Endothelial cell (in vitro differentiated cells): ENCODE measurements around the gene CYSLTR2. TPM values are rescaled to one million over a fixed set of nuclear protein-coding genes. Genes with fewer than 3 reads are reported as not detected.

Source experiments
- DNase-seq: peaks from one replicate; pipeline ENCODE4 v3.0.0; 2021; ENCODE audit warnings: low spot score
- H3K27ac Mint-ChIP-seq: one replicate; pipeline ENCODE4 v1.8.0; 2021; ENCODE audit warnings: mixed read lengths, inconsistent platforms; ENCODE audit not compliant: unreplicated experiment
- H3K27me3 Mint-ChIP-seq: one replicate; pipeline ENCODE4 v1.8.0; 2021; ENCODE audit warnings: mild to moderate bottlenecking, moderate library complexity, mixed read lengths, inconsistent platforms; ENCODE audit not compliant: unreplicated experiment
- H3K36me3 Mint-ChIP-seq: one replicate; pipeline ENCODE4 v1.8.0; 2021; ENCODE audit warnings: mild to moderate bottlenecking, low read depth, mixed read lengths, inconsistent platforms; ENCODE audit not compliant: unreplicated experiment
- H3K4me1 Mint-ChIP-seq: one replicate; pipeline ENCODE4 v1.8.0; 2021; ENCODE audit warnings: mild to moderate bottlenecking, mixed read lengths, inconsistent platforms; ENCODE audit not compliant: unreplicated experiment
- H3K4me3 Mint-ChIP-seq: one replicate; pipeline ENCODE4 v1.8.0; 2021; ENCODE audit warnings: mild to moderate bottlenecking, mixed read lengths, inconsistent platforms; ENCODE audit not compliant: unreplicated experiment
- H3K9me3 Mint-ChIP-seq: one replicate; pipeline ENCODE4 v1.8.0; 2021; ENCODE audit warnings: mixed read lengths, inconsistent platforms; ENCODE audit not compliant: unreplicated experiment
- CTCF ChIP-seq: fragments of 200-600 bp; sonication (generic); IDR thresholded peaks from one replicate; pipeline ENCODE4 v1.5.0; 2021; ENCODE audit warnings: antibody characterized with exemption; ENCODE audit not compliant: unreplicated experiment
- total RNA-seq: library from RNA; stranded (reverse); fragmentation: NEBNext Ultra II Directional; extraction: Animal tissue kit (Norgen Biotek cat#: 25700); gene quantifications from one replicate; pipeline ENCODE4 v1.2.1, GENCODE V29; 2021; ENCODE audit not compliant: unreplicated experiment

The CYSLTR2 gene
- total RNA-seq, 1 donor from 2014 or later: not detected

GRCh38 chr13:48710160-48710559, 56.4 kb downstream of the CYSLTR2 start:
- Mint-ChIP-seq H3K4me1 (no peaks in the 10 kb centered on the region), H3K4me3 (no peak overlapping the region), H3K27ac (no peak overlapping the region), H3K36me3 (peaks cover 9% of the 10 kb centered on the region), H3K9me3 (peaks cover 10% of the 10 kb centered on the region), H3K27me3 (no peaks in the 10 kb centered on the region)
- DNase-seq: no peak
- TF ChIP-seq CTCF: no peak

GRCh38 chr13:48712141-48712540, 58.4 kb downstream of the CYSLTR2 start:
- TF ChIP-seq CTCF: no peak
- H3K27me3 Mint-ChIP-seq: no peaks in the 10 kb centered on the region
- no peaks in the 10 kb centered on the region for H3K4me1 Mint-ChIP-seq
- H3K27ac Mint-ChIP-seq: no peak overlapping the region
- H3K36me3 Mint-ChIP-seq: peaks cover 9% of the 10 kb centered on the region
- no peak overlapping the region for H3K4me3 Mint-ChIP-seq
- DNase-seq: no peak
- peaks cover 12% of the 10 kb centered on the region for H3K9me3 Mint-ChIP-seq

- DNase-seq: no peak
- Mint-ChIP-seq H3K4me3 (no peak overlapping the region), H3K9me3 (peaks cover 16% of the 10 kb centered on the region), H3K27me3 (no peaks in the 10 kb centered on the region), H3K27ac (no peak overlapping the region), H3K4me1 (no peaks in the 10 kb centered on the region), H3K36me3 (peaks cover 9% of the 10 kb centered on the region)
- no peak for TF ChIP-seq CTCF
These were observed 62.2 kb downstream of the CYSLTR2 start for GRCh38 chr13:48715977-48716376.

DNA sequence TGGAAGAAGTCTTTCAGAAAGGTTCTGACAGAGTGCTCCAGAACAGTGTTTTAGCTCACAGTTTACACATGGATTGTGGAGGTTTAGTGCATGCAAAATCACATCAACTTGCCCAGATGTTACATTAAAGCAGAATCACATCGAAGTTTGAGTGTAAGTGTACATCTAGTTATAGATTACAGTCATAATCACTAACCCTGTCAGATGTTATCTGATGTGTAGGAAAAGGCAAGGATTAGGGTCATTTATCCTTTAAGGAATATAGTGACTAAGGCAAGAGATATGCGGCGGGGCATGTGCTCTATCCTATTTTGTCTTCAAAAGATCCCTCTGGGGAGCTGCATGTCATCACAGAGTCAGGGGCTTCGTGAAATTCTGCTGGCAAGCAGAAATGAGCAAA, 66.9 kb downstream of the CYSLTR2 start:
- no peaks in the 10 kb centered on the region for H3K27me3 Mint-ChIP-seq
- H3K36me3 Mint-ChIP-seq: no peaks in the 10 kb centered on the region
- TF ChIP-seq CTCF: no peak
- DNase-seq: no peak
- H3K4me3 Mint-ChIP-seq: no peak overlapping the region
- peaks cover 11% of the 10 kb centered on the region for H3K9me3 Mint-ChIP-seq
- no peaks in the 10 kb centered on the region for H3K4me1 Mint-ChIP-seq
- H3K27ac Mint-ChIP-seq: no peak overlapping the region

DNA sequence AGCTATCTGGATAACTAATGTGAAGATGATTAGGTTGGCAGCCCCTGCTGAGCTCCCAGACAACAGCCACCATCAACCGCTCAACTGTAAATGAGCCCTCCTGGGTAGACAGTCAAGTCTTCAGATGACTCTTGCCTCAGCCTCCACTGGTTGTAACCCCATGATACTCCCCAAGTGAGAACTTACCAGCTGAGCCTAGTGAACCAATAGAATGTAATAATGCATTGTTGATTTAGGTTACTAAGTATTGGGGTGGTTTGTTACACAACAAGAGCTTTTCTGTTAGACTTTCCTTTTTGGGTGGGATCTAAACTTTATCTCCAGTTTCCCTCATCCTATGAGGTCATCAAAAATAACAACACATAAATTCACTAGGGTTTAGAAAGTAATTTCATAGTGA, 69.4 kb downstream of the CYSLTR2 start:
- Mint-ChIP-seq H3K36me3 (no peaks in the 10 kb centered on the region), H3K27ac (no peak overlapping the region), H3K9me3 (peaks cover 2% of the 10 kb centered on the region), H3K4me3 (no peak overlapping the region), H3K27me3 (no peaks in the 10 kb centered on the region), H3K4me1 (no peaks in the 10 kb centered on the region)
- no peak for DNase-seq
- no peak for TF ChIP-seq CTCF
